Tibial nerve (tissue), 4 donors: ENCODE measurements around the gene AREL1.

Experiments used
- CTCF ChIP-seq, 5 experiments: fragments of 200-600 bp in 3 of 5; fragments of 450-650 bp in 2 of 5; sonication (generic) in 3 of 5; IDR thresholded peaks; one replicate each; pipeline ENCODE4 v1.5.1; 2016 to 2019; ENCODE audit warnings: antibody characterized with exemption in 5 of 5, mild to moderate bottlenecking in 3 of 5, moderate library complexity in 2 of 5
- EP300 ChIP-seq, 2 donors: sonication (generic); formaldehyde crosslinking; IDR thresholded peaks; one replicate each; pipeline ENCODE4 v1.6.1; 2017; ENCODE audit warnings: antibody characterized with exemption in 2 of 2, mild to moderate bottlenecking in 1 of 2
- POLR2A ChIP-seq, 2 donors: fragments of 450-650 bp; IDR thresholded peaks; one replicate each; pipeline ENCODE4 v1.6.1; 2017; ENCODE audit warnings: antibody characterized with exemption in 2 of 2, mild to moderate bottlenecking in 2 of 2, moderate library complexity in 2 of 2

DNA sequence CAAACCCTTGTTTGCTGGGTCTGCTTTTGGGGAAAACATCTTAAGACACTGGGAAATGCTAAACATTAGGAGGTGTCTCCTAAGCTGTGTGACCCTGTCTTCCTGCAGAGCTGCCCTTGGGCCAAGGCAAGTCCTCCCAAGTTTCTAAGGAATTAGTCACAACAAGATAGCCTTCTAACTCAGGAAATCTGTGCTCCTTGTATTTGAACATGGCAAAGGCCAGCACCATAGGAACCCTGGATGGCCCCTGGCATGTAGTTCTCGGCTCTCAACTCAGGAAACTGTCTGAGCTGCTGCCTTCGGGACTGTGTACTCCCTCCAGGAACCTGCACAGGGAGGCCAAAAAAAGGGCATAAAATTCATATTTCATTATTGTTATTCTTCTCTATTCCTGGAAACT lies 63.2 kb downstream of the AREL1 start:
- TF ChIP-seq EP300 (IDR thresholded peaks at IDR 0.05) (no peak), CTCF (IDR thresholded peaks at IDR 0.05) (no peak), POLR2A (IDR thresholded peaks at IDR 0.05) (no peak)
